GM12878 (cell line): Measurements from ENCODE around the gene ADCY1. TPM values are rescaled to one million over a fixed set of nuclear protein-coding genes. Genes with fewer than 3 reads are reported as not detected.

Experiments used
- ATAC-seq: fragments of 200-7000 bp; cut with Tn5 transposase; 3 replicates; pipeline ENCODE4 v1.9.1; 2020; ENCODE audit warnings: mild to moderate bottlenecking, moderate library complexity
- BruUV-seq: library from RNA; stranded (reverse); fragments of 400-500 nt; replicated peaks from 2 replicates; lab custom pipeline; 2021; lab: Mats Ljungman, UMichigan
- CTCF ChIA-PET: fragments of 300-600 bp; sonication (Branson Sonifier 250); formaldehyde crosslinking; extraction: SDS; loops from one replicate; lab custom pipeline; 2021; ENCODE audit warnings: inconsistent platforms; lab: Yijun Ruan, JAX
- POLR2A ChIA-PET: fragments of 350-600 bp; formaldehyde crosslinking; extraction: SDS; loops from one replicate; lab custom pipeline; 2021; ENCODE audit warnings: inconsistent platforms; lab: Charles Lee
- RAD21 ChIA-PET: fragments of 300-600 bp; sonication (Branson Sonifier 250); formaldehyde crosslinking; loops from one replicate; lab custom pipeline; 2023; ENCODE audit warnings: antibody characterized with exemption; ENCODE audit not compliant: unreplicated experiment; lab: Charles Lee
- SMC1A ChIA-PET: fragments of 300-600 bp; sonication (Branson Sonifier 250); formaldehyde crosslinking; loops from one replicate; lab custom pipeline; 2023; ENCODE audit not compliant: unreplicated experiment, uncharacterized antibody; lab: Charles Lee
- DNase-seq: peaks from one replicate; pipeline ENCODE4 v3.0.0-alpha.2; 2011; ENCODE audit warnings: low read depth, low spot score
- FAIRE-seq: peaks from 3 replicates; lab custom pipeline; 2011; peaks lifted over from hg19 to GRCh38; lab: Jason Lieb, UNC
- H2AFZ ChIP-seq: 2 replicates; pipeline ENCODE4 v1.6.0; 2011; ENCODE audit warnings: low read depth, low read length, control low read depth; ENCODE audit not compliant: control insufficient read depth
- H3K27ac ChIP-seq: 2 replicates; pipeline ENCODE4 v1.5.1; 2011; ENCODE audit warnings: control low read depth; ENCODE audit not compliant: control insufficient read depth, insufficient read depth
- H3K27me3 ChIP-seq, 2 experiments: replicated peaks in 1 of 2; 2 replicates each; pipeline versions ENCODE4 v1.6.0 to v1.6.1; 2011; ENCODE audit warnings: low read length in 1 of 2; ENCODE audit not compliant: control insufficient read depth in 2 of 2, insufficient read depth in 2 of 2
- H3K36me3 ChIP-seq, 2 experiments: 2 replicates each; pipeline ENCODE4 v1.5.1; 2011; ENCODE audit warnings: low read length in 1 of 2; ENCODE audit not compliant: control insufficient read depth in 2 of 2, insufficient read depth in 2 of 2
- H3K4me1 ChIP-seq: 2 replicates; pipeline ENCODE4 v1.6.1; 2011; ENCODE audit warnings: mild to moderate bottlenecking, low read length, moderate library complexity, mixed read lengths; ENCODE audit not compliant: control insufficient read depth, insufficient read depth
- H3K4me2 ChIP-seq: 2 replicates; pipeline ENCODE4 v1.6.0; 2011; ENCODE audit warnings: control low read depth; ENCODE audit not compliant: control insufficient read depth, insufficient read depth
- H3K4me3 ChIP-seq: fragments of 200-600 bp; sonication (generic); 2 replicates; pipeline ENCODE4 v1.5.1; 2016
- H3K79me2 ChIP-seq: 2 replicates; pipeline ENCODE4 v1.6.0; 2011; ENCODE audit warnings: low read length; ENCODE audit not compliant: control insufficient read depth, insufficient read depth
- H3K9ac ChIP-seq: 2 replicates; pipeline ENCODE4 v1.8.0; 2011; ENCODE audit warnings: low read length, control low read depth, mixed read lengths; ENCODE audit not compliant: control insufficient read depth, insufficient read depth
- H3K9me3 ChIP-seq: replicated peaks from 3 replicates; pipeline ENCODE4 v1.5.1; 2011; ENCODE audit warnings: mild to moderate bottlenecking, low read length; ENCODE audit not compliant: control insufficient read depth, insufficient read depth
- H4K20me1 ChIP-seq: 2 replicates; pipeline ENCODE4 v1.6.0; 2011; ENCODE audit not compliant: control insufficient read depth, insufficient read depth
- ASH2L ChIP-seq: fragments of 300-600, 200-600 bp; sonication (generic); IDR thresholded peaks from 2 replicates; pipeline ENCODE4 v1.6.1; 2017; ENCODE audit warnings: low read depth, mild to moderate bottlenecking, borderline replicate concordance
- BCLAF1 ChIP-seq: fragments of 450-650 bp; IDR thresholded peaks from 2 replicates; pipeline ENCODE4 v1.6.1; 2017; ENCODE audit warnings: antibody characterized with exemption, mild to moderate bottlenecking, moderate library complexity
- BMI1 ChIP-seq: fragments of 450-650 bp; IDR thresholded peaks from 2 replicates; pipeline ENCODE4 v1.6.1; 2016; ENCODE audit warnings: mild to moderate bottlenecking, moderate library complexity, borderline replicate concordance
- CHD4 ChIP-seq: fragments of 200-600 bp; sonication (generic); IDR thresholded peaks from 2 replicates; pipeline ENCODE4 v1.6.1; 2016; ENCODE audit warnings: mild to moderate bottlenecking
- IRF4 ChIP-seq: IDR thresholded peaks from 2 replicates; pipeline ENCODE4 v1.6.1; 2011; ENCODE audit warnings: low read depth, low read length
- JUND ChIP-seq: IDR thresholded peaks from 2 replicates; pipeline ENCODE4 v1.6.1; 2012; ENCODE audit warnings: low read depth, mild to moderate bottlenecking, low read length, improper control_type of control experiment, moderate library complexity
- NR2C1 ChIP-seq: fragments of 450-650 bp; IDR thresholded peaks from 2 replicates; pipeline ENCODE4 v1.6.1; 2017; ENCODE audit warnings: antibody characterized with exemption, mild to moderate bottlenecking, moderate library complexity
- STAT1 ChIP-seq: fragments of 450-650 bp; conservative IDR thresholded peaks from 2 replicates; pipeline ENCODE4 v1.6.1; 2014; ENCODE audit warnings: antibody characterized with exemption, mild to moderate bottlenecking
- YY1 ChIP-seq: IDR thresholded peaks from 2 replicates; pipeline ENCODE4 v1.6.1; 2011; ENCODE audit warnings: low read depth, mild to moderate bottlenecking, low read length
- ZBED1 ChIP-seq: IDR thresholded peaks from 2 replicates; pipeline ENCODE4 v1.6.1; 2016; ENCODE audit warnings: borderline replicate concordance
- ZNF622 ChIP-seq: fragments of 450-650 bp; IDR thresholded peaks from 2 replicates; pipeline ENCODE4 v1.6.1; 2017; ENCODE audit warnings: mild to moderate bottlenecking, inconsistent platforms
- WGBS: methylation state at CpG from one replicate; pipeline ENCODE4 v1.1.6; 2016; ENCODE audit warnings: low lambda C conversion rate; ENCODE audit not compliant: insufficient replicate concordance, insufficient coverage; ENCODE audit errors: missing lambda C conversion rate; 5-methylcytosine and 5-hydroxymethylcytosine counted together
- in situ Hi-C: fragments of 300-500 bp; cut with MboI; formaldehyde crosslinking; loops from 9 replicates; pipeline ENCODE4 v1.14.3; 2018; ENCODE audit warnings: mixed read lengths
- intact Hi-C: fragments of 100-400 bp; cut with micrococcal nuclease; formaldehyde crosslinking; loops from one replicate; pipeline ENCODE4 v1.14.2; 2022; ENCODE audit not compliant: unreplicated experiment
- polyA plus RNA-seq, 11 experiments: library from polyadenylated mRNA; depleted of rRNA in 4 of 11; unstranded in 6 of 11; stranded (reverse) in 5 of 11; fragments of >200 nt; fragmentation: Nextera tagmentation in 4 of 11; fragmentation: Illumina TruSeq in 1 of 11; extraction: Ambion mirVana in 4 of 11; extraction: Trizol in 1 of 11; gene quantifications; 1 replicate in 1 of 11; 2 replicates in 10 of 11; pipeline versions ENCODE4 v1.2.1 to v1.2.3, GENCODE V29; 2011 to 2016; ENCODE audit warnings: inconsistent platforms in 2 of 11, missing spikeins in 2 of 11, low read depth in 1 of 11
- total RNA-seq, 4 experiments: library from RNA; depleted of rRNA in 3 of 4; stranded (reverse); fragments of >200 nt in 3 of 4; fragmentation: Illumina TruSeq in 1 of 4; extraction: Trizol in 1 of 4; gene quantifications; 2 replicates each; pipeline versions ENCODE4 v1.2.1 to v1.2.3, GENCODE V29; 2013 to 2021
- TF ChIP-seq, protein P1 (sequence below): IDR thresholded peaks from 2 replicates; pipeline ENCODE4 v1.6.1; 2012; ENCODE audit warnings: improper control_type of control experiment, low read depth, low read length; ENCODE audit not compliant: insufficient replicate concordance
- TF ChIP-seq, protein P2 (sequence below): IDR thresholded peaks from 2 replicates; pipeline ENCODE4 v1.6.1; 2012; ENCODE audit warnings: low read length, inconsistent platforms

ADCY1 gene
- total and polyA plus RNA-seq, 10 of the 15 experiments (the other 5 are each of a cell fraction or from before 2014, with no cell fraction given), result 0.13 to 1.4 (median 0.45) TPM; not detected in 1

DNA sequence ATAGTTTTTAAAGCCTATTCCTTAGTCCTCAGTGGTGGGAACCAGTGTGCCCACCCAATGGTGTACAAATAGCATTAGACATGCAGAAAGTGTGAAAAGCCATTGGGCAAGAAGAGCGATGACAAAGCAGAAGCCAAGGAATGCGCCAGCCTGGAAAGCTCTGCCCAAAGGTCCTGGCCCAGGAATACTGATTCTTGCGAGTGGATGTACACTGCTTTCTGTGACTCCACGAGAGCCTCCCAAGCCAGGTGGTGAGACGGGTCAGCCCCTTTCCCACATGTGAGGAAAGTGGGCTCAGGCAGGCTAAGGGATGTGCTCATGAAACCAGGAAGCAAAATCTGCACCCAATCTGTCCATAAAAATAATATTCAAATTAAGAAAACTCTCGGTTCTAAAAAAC lies 106.6 kb downstream of the ADCY1 start (continued):
- no peak for TF ChIP-seq STAT1

GRCh38 chr7:45681596-45682357 lies 107.6 kb downstream of the ADCY1 start:
- no peak overlapping the region for H3K27ac ChIP-seq
- no peak overlapping the region for H3K4me3 ChIP-seq
- H3K4me1 ChIP-seq, result no peaks in the 10 kb centered on the region
- in situ Hi-C loops, result no loop called here
- intact Hi-C loops, result no loop called here
- H3K9ac ChIP-seq, result no peak overlapping the region
- H3K4me2 ChIP-seq, result no peak overlapping the region
- peaks cover 0 to 4% of the 10 kb centered on the region in 2 experiments; a peak in 2 of 4 replicates for H3K27me3 ChIP-seq
- FAIRE-seq (no peak), ATAC-seq (no peak), DNase-seq (no peak)
- H2AFZ ChIP-seq, result no peak overlapping the region
- no peaks in the 10 kb centered on the region for H3K9me3 ChIP-seq
- H3K79me2 ChIP-seq, result no peaks in the 10 kb centered on the region
- 49% methylated on average over 13 of the region's 13 CpGs for WGBS
- no peaks in the 10 kb centered on the region for H3K36me3 ChIP-seq
- ChIA-PET CTCF (no interaction called here), SMC1A (no interaction called here), POLR2A (no interaction called here), RAD21 (no interaction called here)
- BruUV-seq, result no TSS peak
- no peaks in the 10 kb centered on the region for H4K20me1 ChIP-seq
- TF ChIP-seq, protein P1, sequence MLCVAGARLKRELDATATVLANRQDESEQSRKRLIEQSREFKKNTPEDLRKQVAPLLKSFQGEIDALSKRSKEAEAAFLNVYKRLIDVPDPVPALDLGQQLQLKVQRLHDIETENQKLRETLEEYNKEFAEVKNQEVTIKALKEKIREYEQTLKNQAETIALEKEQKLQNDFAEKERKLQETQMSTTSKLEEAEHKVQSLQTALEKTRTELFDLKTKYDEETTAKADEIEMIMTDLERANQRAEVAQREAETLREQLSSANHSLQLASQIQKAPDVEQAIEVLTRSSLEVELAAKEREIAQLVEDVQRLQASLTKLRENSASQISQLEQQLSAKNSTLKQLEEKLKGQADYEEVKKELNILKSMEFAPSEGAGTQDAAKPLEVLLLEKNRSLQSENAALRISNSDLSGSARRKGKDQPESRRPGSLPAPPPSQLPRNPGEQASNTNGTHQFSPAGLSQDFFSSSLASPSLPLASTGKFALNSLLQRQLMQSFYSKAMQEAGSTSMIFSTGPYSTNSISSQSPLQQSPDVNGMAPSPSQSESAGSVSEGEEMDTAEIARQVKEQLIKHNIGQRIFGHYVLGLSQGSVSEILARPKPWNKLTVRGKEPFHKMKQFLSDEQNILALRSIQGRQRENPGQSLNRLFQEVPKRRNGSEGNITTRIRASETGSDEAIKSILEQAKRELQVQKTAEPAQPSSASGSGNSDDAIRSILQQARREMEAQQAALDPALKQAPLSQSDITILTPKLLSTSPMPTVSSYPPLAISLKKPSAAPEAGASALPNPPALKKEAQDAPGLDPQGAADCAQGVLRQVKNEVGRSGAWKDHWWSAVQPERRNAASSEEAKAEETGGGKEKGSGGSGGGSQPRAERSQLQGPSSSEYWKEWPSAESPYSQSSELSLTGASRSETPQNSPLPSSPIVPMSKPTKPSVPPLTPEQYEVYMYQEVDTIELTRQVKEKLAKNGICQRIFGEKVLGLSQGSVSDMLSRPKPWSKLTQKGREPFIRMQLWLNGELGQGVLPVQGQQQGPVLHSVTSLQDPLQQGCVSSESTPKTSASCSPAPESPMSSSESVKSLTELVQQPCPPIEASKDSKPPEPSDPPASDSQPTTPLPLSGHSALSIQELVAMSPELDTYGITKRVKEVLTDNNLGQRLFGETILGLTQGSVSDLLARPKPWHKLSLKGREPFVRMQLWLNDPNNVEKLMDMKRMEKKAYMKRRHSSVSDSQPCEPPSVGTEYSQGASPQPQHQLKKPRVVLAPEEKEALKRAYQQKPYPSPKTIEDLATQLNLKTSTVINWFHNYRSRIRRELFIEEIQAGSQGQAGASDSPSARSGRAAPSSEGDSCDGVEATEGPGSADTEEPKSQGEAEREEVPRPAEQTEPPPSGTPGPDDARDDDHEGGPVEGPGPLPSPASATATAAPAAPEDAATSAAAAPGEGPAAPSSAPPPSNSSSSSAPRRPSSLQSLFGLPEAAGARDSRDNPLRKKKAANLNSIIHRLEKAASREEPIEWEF, result no peak
- TF ChIP-seq NR2C1, result no peak
- no peak for TF ChIP-seq YY1
- TF ChIP-seq ZNF622, result no peak
- TF ChIP-seq BMI1, result no peak
- TF ChIP-seq ASH2L, result no peak
- no peak for TF ChIP-seq CHD4
- no peak for TF ChIP-seq IRF4
- TF ChIP-seq, protein P2, sequence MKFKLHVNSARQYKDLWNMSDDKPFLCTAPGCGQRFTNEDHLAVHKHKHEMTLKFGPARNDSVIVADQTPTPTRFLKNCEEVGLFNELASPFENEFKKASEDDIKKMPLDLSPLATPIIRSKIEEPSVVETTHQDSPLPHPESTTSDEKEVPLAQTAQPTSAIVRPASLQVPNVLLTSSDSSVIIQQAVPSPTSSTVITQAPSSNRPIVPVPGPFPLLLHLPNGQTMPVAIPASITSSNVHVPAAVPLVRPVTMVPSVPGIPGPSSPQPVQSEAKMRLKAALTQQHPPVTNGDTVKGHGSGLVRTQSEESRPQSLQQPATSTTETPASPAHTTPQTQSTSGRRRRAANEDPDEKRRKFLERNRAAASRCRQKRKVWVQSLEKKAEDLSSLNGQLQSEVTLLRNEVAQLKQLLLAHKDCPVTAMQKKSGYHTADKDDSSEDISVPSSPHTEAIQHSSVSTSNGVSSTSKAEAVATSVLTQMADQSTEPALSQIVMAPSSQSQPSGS, result no peak
- TF ChIP-seq JUND, result no peak
- no peak for TF ChIP-seq BCLAF1
- TF ChIP-seq ZBED1, result no peak
